Measurements from ENCODE around the gene DLG2.

DLG2 gene

GRCh38 chr11:85541683-85542082, 85.5 kb downstream of the DLG2 start:
- no peak for DNase-seq

GRCh38 chr11:85540635-85541205, 86.4 kb downstream of the DLG2 start:
- no peak for DNase-seq

- no peak for DNase-seq
Observed at GRCh38 chr11:85540181-85540580, 87.0 kb downstream of the DLG2 start.

- no peak for DNase-seq
Observed at GRCh38 chr11:85539740-85540139, 87.4 kb downstream of the DLG2 start.

GRCh38 chr11:85539029-85539689, 88.0 kb downstream of the DLG2 start:
- no peak for DNase-seq

- DNase-seq: no peak
Observed at GRCh38 chr11:85536438-85536837, 90.7 kb downstream of the DLG2 start.

GRCh38 chr11:85534806-85535205, 92.3 kb downstream of the DLG2 start:
- DNase-seq: no peak

GRCh38 chr11:85531191-85531897, 95.8 kb downstream of the DLG2 start:
- DNase-seq: no peak

- DNase-seq: no peak
Observed at GRCh38 chr11:85530634-85531033, 96.5 kb downstream of the DLG2 start.

- DNase-seq: no peak
Observed at GRCh38 chr11:85526564-85526963, 100.6 kb downstream of the DLG2 start.

- DNase-seq: no peak
Observed at GRCh38 chr11:85525686-85526085, 101.5 kb downstream of the DLG2 start.

GRCh38 chr11:85517272-85517671, 109.9 kb downstream of the DLG2 start:
- DNase-seq: no peak

GRCh38 chr11:85495918-85496317, 131.2 kb downstream of the DLG2 start:
- DNase-seq: no peak

GRCh38 chr11:85494396-85494795, 132.7 kb downstream of the DLG2 start:
- DNase-seq: no peak

- DNase-seq: no peak
Observed at GRCh38 chr11:85485902-85486301, 141.2 kb downstream of the DLG2 start.

- DNase-seq: no peak
Observed at GRCh38 chr11:85483861-85484260, 143.3 kb downstream of the DLG2 start.

GRCh38 chr11:85481862-85482261, 145.3 kb downstream of the DLG2 start:
- DNase-seq: no peak

GRCh38 chr11:85475660-85476517, 151.3 kb downstream of the DLG2 start:
- DNase-seq: no peak

GRCh38 chr11:85472953-85473352, 154.2 kb downstream of the DLG2 start:
- DNase-seq: no peak

- DNase-seq: no peak
Observed at GRCh38 chr11:85464283-85464682, 162.9 kb downstream of the DLG2 start.

GRCh38 chr11:85459304-85459703, 167.8 kb downstream of the DLG2 start:
- no peak for DNase-seq

GRCh38 chr11:85444479-85444878, 182.7 kb downstream of the DLG2 start:
- DNase-seq: no peak

- no peak for DNase-seq
Observed at GRCh38 chr11:85440273-85440672, 186.9 kb downstream of the DLG2 start.

Data from stimulated activated CD4-positive, alpha-beta T cell treated with anti-CD3 and anti-CD28 coated beads, Interleukin-1b, Interleukin-23, amount 100 ng/mL, for 48 hours (primary cell).